Measurements from ENCODE around the gene LFNG. TPM values are rescaled to one million over a fixed set of nuclear protein-coding genes. Genes with fewer than 3 reads are reported as not detected.

LFNG gene
- total and polyA plus RNA-seq, 9 of the 15 experiments (the other 6 are each of a cell fraction or from before 2014, with no cell fraction given) = 0.03 to 0.89 (median 0.25) TPM; not detected in 1

- TF ChIP-seq KAT2B (IDR thresholded peaks at IDR 0.05; ENCODE audit: low read depth, low read length) (no peak), RBBP5 (IDR thresholded peaks at IDR 0.05; ENCODE audit: borderline replicate concordance, insufficient read depth, low read length, poor library complexity, severe bottlenecking) (no peak), ZNF311 (CRISPR knock-in tag; IDR thresholded peaks at IDR 0.05) (no peak), ZBTB33 (CRISPR knock-in tag; IDR thresholded peaks at IDR 0.05) (peak; percentile 100), ZKSCAN3 (CRISPR knock-in tag; IDR thresholded peaks at IDR 0.05) (no peak), CREB1 (IDR thresholded peaks at IDR 0.05) (no peak), CREB1 (CRISPR knock-in tag; IDR thresholded peaks at IDR 0.05) (peak; percentile 50; the same call in 1 of the 2 replicates), STAT5A (IDR thresholded peaks at IDR 0.05; ENCODE audit: borderline replicate concordance, low read length) (no peak), ZNF263 (CRISPR knock-in tag; IDR thresholded peaks at IDR 0.05; ENCODE audit: borderline replicate concordance) (peak; percentile 75), RBM14 (IDR thresholded peaks at IDR 0.05; ENCODE audit: borderline replicate concordance, insufficient read depth, low read depth, low read length) (peak; percentile 49; the same call in 1 of the 2 replicates), ZNF124 (CRISPR knock-in tag; IDR thresholded peaks at IDR 0.05) (no peak), ETS1 (conservative IDR thresholded peaks at IDR 0.05; ENCODE audit: control insufficient read depth, low read depth, low read length) (no peak), GTF3C2 (IDR thresholded peaks at IDR 0.05; ENCODE audit: borderline replicate concordance, extremely low read depth, insufficient read length) (no peak), CTCFL (IDR thresholded peaks at IDR 0.05; ENCODE audit: borderline replicate concordance, insufficient read depth, low read depth, low read length, poor library complexity, severe bottlenecking) (peak; percentile 88)
Observed at GRCh38 chr7:2474813-2475677, 44.5 kb upstream of the LFNG start (continued).
